GM12891 (cell line): ENCODE results near the gene MYL9.

Experiments
- POLR2A ChIP-seq: IDR thresholded peaks from 2 replicates; pipeline ENCODE4 v1.6.1; 2011; ENCODE audit warnings: low read depth, low read length, control low read depth
- POLR2AphosphoS5 ChIP-seq: IDR thresholded peaks from 2 replicates; pipeline ENCODE4 v1.6.1; 2011; ENCODE audit warnings: low read depth, low read length, control low read depth
- POU2F2 ChIP-seq: IDR thresholded peaks from 2 replicates; pipeline ENCODE4 v1.6.1; 2011; ENCODE audit warnings: low read depth, mild to moderate bottlenecking, control low read depth, low read length, moderate library complexity
- TAF1 ChIP-seq: IDR thresholded peaks from 2 replicates; pipeline ENCODE4 v1.6.1; 2011; ENCODE audit warnings: low read depth, low read length, control low read depth

GRCh38 chr20:36532388-36532787 lies 8.9 kb upstream of the MYL9 start:
- no peak for TF ChIP-seq TAF1
- no peak for TF ChIP-seq POU2F2
- no peak for TF ChIP-seq POLR2A
- no peak for TF ChIP-seq POLR2AphosphoS5
